Measurements from ENCODE around the gene PCBP3. TPM values are rescaled to one million over a fixed set of nuclear protein-coding genes. Genes with fewer than 3 reads are reported as not detected.

Gene PCBP3
- total and polyA plus RNA-seq, 2 of the 8 experiments (the other 6 are each of a cell fraction or from before 2014, with no cell fraction given), result 3.5 to 6.3 TPM

DNA sequence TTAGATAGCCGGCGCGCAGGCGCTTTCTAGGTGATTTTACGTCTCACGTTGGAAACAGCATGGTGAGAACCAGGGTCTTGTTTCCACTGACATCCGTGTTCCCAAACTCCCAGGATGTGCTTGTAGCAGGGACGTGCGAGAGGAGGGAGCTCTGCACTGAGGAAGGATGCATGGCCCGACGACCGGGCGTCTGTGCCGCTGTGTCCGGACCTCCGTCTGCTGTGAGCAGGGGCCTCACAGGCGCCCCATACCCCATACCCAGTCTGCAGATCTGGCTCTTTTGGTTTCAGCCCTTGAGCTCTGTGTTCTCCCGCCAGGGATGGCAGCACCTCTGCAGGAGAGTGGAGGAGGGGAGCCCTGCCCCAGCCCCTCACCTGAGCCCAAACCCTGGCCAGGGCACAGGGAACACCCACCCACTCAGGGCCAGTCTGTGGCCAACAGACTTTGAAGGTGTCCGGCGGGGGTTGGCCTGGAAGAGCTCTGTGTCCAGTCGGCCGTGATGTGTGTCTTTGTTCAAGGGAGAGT, 270.9 kb downstream of the PCBP3 start:
- no peak for TF ChIP-seq RFX5 (IDR thresholded peaks at IDR 0.05; ENCODE audit: borderline replicate concordance, low read depth, low read length)
- no peak for TF ChIP-seq CHD2 (IDR thresholded peaks at IDR 0.05; ENCODE audit: low read length)
- TF ChIP-seq NRF1 (IDR thresholded peaks at IDR 0.05; ENCODE audit: low read depth, low read length), result no peak
- TF ChIP-seq SP4 (IDR thresholded peaks at IDR 0.05; ENCODE audit: low read length), result no peak
- TF ChIP-seq, protein P1, sequence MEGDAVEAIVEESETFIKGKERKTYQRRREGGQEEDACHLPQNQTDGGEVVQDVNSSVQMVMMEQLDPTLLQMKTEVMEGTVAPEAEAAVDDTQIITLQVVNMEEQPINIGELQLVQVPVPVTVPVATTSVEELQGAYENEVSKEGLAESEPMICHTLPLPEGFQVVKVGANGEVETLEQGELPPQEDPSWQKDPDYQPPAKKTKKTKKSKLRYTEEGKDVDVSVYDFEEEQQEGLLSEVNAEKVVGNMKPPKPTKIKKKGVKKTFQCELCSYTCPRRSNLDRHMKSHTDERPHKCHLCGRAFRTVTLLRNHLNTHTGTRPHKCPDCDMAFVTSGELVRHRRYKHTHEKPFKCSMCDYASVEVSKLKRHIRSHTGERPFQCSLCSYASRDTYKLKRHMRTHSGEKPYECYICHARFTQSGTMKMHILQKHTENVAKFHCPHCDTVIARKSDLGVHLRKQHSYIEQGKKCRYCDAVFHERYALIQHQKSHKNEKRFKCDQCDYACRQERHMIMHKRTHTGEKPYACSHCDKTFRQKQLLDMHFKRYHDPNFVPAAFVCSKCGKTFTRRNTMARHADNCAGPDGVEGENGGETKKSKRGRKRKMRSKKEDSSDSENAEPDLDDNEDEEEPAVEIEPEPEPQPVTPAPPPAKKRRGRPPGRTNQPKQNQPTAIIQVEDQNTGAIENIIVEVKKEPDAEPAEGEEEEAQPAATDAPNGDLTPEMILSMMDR (IDR thresholded peaks at IDR 0.05; ENCODE audit: control extremely low read depth in 1 of 3, insufficient read depth in 1 of 3, low read depth in 1 of 3, low read length in 3 of 3), result no peak
- TF ChIP-seq BRCA1 (IDR thresholded peaks at IDR 0.05; ENCODE audit: low read depth, low read length), result no peak
- TF ChIP-seq CREB1 (IDR thresholded peaks at IDR 0.05), result no peak
- TF ChIP-seq KDM1A (IDR thresholded peaks at IDR 0.05; ENCODE audit: borderline replicate concordance, low read length), result no peak
- TF ChIP-seq, protein P2, sequence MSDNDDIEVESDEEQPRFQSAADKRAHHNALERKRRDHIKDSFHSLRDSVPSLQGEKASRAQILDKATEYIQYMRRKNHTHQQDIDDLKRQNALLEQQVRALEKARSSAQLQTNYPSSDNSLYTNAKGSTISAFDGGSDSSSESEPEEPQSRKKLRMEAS (IDR thresholded peaks at IDR 0.05), result no peak
- TF ChIP-seq KDM5A (IDR thresholded peaks at IDR 0.05; ENCODE audit: low read length), result no peak
- Histone ChIP-seq H2BK12ac (ENCODE audit: low read depth, low read length) (no peak overlapping the region), H4K5ac (ENCODE audit: insufficient read length, low read depth, low read length) (no peak overlapping the region), H4K91ac (replicated peaks; ENCODE audit: insufficient read length, low read length) (no peak overlapping the region), H3K9ac (replicated peaks in 1 of 4; ENCODE audit: extremely low read depth in 1 of 4, low read depth in 3 of 4, low read length in 3 of 4) (no peak overlapping the region), H3K14ac (ENCODE audit: insufficient read length) (no peak overlapping the region), H4K20me1 (replicated peaks in 1 of 2; ENCODE audit: control insufficient read depth in 1 of 2, insufficient read depth in 2 of 2, low read length in 2 of 2) (peaks cover 0 to 1% of the 10 kb centered on the region in 2 experiments), H3K4me2 (ENCODE audit: insufficient read depth in 1 of 2, low read depth in 2 of 2, low read length in 2 of 2) (no peak overlapping the region), H3K23ac (ENCODE audit: insufficient read length) (no peak overlapping the region), H2BK120ac (replicated peaks; ENCODE audit: low read depth, low read length) (no peak overlapping the region), H3K27me3 (replicated peaks in 1 of 4; ENCODE audit: control insufficient read depth in 3 of 4, extremely low read depth in 1 of 4, insufficient read depth in 3 of 4, low read length in 3 of 4) (no peaks in the 10 kb centered on the region; a peak in 1 of 7 replicates), H2AK5ac (ENCODE audit: low read depth, low read length) (no peak overlapping the region), H2BK15ac (ENCODE audit: low read length) (no peak overlapping the region), H4K8ac (ENCODE audit: extremely low read depth, insufficient read depth, low read length) (peak overlapping the region; percentile 57; the same call in 1 of the 2 replicates), H3K4me3 (ENCODE audit: extremely low read depth in 1 of 4, insufficient read depth in 2 of 4, low read depth in 3 of 4, low read length in 4 of 4) (no peak overlapping the region), H3K9me3 (ENCODE audit: insufficient read depth in 2 of 2, low read depth in 1 of 2, low read length in 1 of 2) (no peaks in the 10 kb centered on the region), H3K27ac (ENCODE audit: low read depth, low read length) (no peak overlapping the region), H3K79me1 (ENCODE audit: low read depth, low read length) (no peaks in the 10 kb centered on the region), H3K18ac (ENCODE audit: extremely low read depth, low read length) (no peak overlapping the region), H2BK5ac (ENCODE audit: low read depth, low read length) (no peak overlapping the region), H2BK20ac (ENCODE audit: low read length) (no peak overlapping the region), H3K79me2 (ENCODE audit: control insufficient read depth in 1 of 2, insufficient read depth in 2 of 2, low read length in 2 of 2) (no peaks in the 10 kb centered on the region), H2AFZ (ENCODE audit: low read length) (no peak overlapping the region), H3K23me2 (ENCODE audit: low read depth, low read length) (no peaks in the 10 kb centered on the region), H3K56ac (replicated peaks; ENCODE audit: insufficient read length, low read depth, low read length) (no peak overlapping the region), H3K4me1 (replicated peaks in 1 of 4; ENCODE audit: control insufficient read depth in 3 of 4, insufficient read depth in 4 of 4, low read length in 3 of 4) (no peaks in the 10 kb centered on the region), H3K4ac (replicated peaks; ENCODE audit: insufficient read length, low read depth, low read length) (no peak overlapping the region), H3K36me3 (ENCODE audit: control insufficient read depth in 2 of 4, insufficient read depth in 4 of 4, low read length in 3 of 4) (no peaks in the 10 kb centered on the region)
- CTCF ChIA-PET (ENCODE audit: partially characterized antibody), result interaction anchor here (0.8 to 4.5 kb wide), 5 partner anchors 8 to 161 kb away, joined by 3 to 19 read pairs (median 3); no protein-coding TSS in a partner anchor
- 85% methylated on average over 22 of the region's 22 CpGs; no CpG with 5 or more reads in 1 of the 2 experiments for WGBS, 2 experiments (ENCODE audit: extremely low coverage in 1 of 2, insufficient coverage in 1 of 2, insufficient read length in 1 of 2, insufficient replicate concordance in 2 of 2, low coverage in 1 of 2, low lambda C conversion rate in 2 of 2, missing lambda C conversion rate in 1 of 2)
- no peak for DNase-seq (ENCODE audit: low read depth in 1 of 2, low spot score in 2 of 2)
- POLR2A ChIA-PET (ENCODE audit: partially characterized antibody), result no interaction called here
- FAIRE-seq, result no peak
